CD4-positive, alpha-beta T cell treated with Interleukin-17A for 1 hour (primary cell): Measurements from ENCODE around the gene ARHGEF28.

Experiments used
- DNase-seq: peaks from one replicate; pipeline ENCODE4 v3.0.0-alpha.2; 2020

Gene ARHGEF28

DNA sequence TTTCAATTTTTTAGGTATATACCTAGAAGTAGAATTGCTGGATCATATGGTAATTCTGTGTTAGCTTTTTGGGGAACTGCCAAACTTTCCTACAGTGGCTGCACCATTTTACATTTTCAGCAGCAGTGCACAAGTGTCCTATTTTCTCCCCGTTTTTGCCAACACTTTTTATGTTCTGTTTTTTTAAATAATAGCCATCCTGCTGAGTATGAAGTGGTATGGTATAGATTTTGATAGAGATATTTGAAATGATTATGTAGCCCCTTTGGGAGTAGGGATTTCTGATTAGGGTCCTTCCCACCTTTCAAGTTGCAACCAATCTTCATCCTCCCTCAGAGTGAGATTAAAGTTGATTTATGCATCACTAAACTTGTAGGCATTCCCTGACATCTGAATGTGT lies 76.5 kb downstream of the ARHGEF28 start:
- DNase-seq: no peak

GRCh38 chr5:73702951-73703350 lies 77.0 kb downstream of the ARHGEF28 start:
- DNase-seq: no peak

- DNase-seq: no peak
Measured at GRCh38 chr5:73705364-73705763, 79.4 kb downstream of the ARHGEF28 start.

- DNase-seq: no peak
Measured at GRCh38 chr5:73706963-73707362, 81.0 kb downstream of the ARHGEF28 start.

DNA sequence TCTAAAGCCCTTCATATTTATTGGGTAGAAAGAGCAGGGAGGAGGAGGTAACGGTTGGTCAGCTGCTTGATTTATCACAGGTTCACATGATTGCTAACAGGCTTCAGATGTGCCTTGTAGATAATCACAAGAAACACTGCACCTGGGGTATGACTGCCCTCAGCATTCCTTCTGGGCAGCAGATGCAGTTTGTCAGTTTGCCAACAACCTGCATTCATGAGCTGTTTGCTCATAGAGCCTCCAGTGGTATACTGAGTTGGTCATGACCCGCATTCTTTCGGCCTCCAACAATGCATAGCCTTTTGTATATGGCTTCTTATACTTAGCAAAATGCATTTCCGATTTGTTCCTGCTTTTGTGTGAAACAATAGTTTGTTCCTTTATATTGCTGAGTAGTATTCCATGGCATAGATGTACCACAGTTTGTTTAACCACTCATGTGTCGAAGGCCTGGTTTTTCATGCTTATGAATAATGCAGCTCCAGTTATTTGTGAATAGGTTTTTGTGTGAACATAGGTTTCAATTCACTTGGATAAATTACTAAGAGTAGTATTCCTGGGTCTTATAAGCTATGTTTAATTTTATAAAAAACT lies 83.6 kb downstream of the ARHGEF28 start:
- no peak for DNase-seq

- DNase-seq: no peak
Measured at GRCh38 chr5:73716284-73716808, 90.3 kb downstream of the ARHGEF28 start.

DNA sequence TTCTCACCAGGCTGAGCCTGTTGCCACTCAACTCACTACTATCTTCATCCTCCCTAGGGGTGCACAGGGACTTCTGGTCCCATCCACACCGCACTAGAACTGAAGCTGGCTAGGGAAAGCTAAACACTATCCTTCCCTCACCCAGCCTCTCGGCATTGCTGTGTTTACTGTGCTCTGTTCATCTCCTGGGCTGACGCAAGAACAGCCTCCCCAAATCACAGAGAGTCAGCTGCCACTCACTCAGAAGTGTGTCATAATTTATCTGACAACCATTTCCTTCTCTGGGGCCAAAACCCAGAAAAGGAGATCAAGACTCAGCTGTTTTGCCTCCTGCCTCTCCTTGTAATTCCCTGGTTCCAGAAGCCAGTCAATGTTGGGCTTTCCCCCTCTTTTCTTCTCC lies 92.8 kb downstream of the ARHGEF28 start:
- no peak for DNase-seq

DNA sequence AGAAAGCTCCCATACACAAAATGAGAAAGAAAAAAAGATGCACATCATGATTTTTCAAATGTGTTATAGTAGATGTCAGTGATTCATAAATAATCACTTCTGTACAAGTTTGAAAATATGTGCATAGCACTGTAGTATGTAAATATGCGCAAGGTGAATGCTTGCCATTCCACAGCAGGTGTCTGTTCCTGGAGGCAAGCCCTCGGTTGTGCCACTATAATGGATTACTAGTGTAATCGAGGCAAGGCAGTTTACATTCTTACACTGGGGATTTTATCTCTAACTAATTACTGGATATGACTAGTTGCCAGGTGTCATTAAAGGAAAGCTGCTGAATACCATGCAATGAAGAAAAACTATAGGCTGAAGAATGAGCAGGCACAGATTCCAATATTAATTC lies 93.6 kb downstream of the ARHGEF28 start:
- DNase-seq: no peak

DNA sequence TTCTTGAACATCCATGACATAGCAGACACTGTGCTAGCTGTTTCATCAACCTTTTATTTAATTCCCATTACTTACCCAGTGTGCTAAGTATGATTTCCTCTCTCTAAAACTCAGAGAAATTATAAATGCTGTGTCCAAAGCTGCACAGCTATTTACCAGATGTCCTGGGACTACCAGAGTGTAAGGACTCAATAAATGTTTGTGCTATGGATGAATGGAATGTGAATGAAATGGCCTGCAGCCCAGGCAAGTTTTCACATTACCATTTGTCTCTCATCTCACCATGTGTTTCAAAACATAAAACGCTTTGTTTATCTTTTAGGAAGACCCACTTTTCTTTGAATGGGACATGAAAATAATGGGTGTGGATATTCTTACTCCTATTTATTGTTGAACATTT lies 96.2 kb downstream of the ARHGEF28 start:
- no peak for DNase-seq

DNA sequence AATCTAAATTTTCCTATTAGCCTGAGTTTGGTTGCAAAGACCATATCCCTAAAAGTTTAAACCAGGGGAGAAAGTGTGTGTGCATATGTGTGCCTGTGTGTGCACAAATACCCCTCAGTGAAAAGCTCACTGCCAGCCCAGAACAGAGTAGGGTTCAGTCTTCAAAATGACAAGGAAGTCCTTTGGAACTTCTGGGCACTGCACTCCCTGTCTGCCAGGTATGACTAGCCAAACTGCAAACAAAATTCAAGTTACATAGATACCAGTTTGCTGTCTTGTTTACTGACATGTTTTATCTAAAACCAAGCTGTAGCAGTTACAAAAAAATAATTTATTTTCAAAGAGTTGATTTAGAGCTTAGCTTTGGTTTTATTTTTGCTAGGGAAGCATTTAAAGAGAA lies 100.1 kb downstream of the ARHGEF28 start:
- no peak for DNase-seq

DNA sequence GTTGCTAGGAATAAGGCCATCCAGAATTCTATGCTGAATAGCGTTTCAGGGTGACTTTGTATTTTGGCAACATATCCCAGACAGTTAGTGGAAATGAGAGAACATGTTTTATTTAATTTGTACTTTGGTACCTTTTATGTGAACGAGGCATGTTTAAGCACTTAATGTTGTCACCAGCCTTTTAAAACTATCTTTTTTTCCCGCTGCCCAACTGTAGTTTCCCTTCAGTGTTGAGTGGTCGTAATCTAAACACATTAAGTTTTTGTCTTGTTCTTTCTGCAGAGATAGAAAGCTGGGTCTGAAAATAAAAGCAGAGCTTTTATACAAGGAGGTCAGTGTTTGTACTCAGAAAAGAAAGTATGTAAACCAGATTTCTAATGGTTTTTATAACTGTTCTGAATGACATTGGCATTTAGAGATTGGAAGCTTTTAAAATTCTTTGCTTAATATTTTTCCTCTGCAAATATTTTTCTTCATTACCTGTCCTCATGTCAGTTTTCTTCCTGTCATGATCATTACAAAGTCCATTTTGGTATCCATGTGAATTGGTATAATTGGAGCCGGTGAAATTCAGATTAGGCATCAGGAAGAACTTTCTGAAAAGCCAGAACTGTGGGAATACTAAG lies 100.7 kb downstream of the ARHGEF28 start:
- no peak for DNase-seq

GRCh38 chr5:73727470-73727869 lies 101.5 kb downstream of the ARHGEF28 start:
- DNase-seq: no peak

DNA sequence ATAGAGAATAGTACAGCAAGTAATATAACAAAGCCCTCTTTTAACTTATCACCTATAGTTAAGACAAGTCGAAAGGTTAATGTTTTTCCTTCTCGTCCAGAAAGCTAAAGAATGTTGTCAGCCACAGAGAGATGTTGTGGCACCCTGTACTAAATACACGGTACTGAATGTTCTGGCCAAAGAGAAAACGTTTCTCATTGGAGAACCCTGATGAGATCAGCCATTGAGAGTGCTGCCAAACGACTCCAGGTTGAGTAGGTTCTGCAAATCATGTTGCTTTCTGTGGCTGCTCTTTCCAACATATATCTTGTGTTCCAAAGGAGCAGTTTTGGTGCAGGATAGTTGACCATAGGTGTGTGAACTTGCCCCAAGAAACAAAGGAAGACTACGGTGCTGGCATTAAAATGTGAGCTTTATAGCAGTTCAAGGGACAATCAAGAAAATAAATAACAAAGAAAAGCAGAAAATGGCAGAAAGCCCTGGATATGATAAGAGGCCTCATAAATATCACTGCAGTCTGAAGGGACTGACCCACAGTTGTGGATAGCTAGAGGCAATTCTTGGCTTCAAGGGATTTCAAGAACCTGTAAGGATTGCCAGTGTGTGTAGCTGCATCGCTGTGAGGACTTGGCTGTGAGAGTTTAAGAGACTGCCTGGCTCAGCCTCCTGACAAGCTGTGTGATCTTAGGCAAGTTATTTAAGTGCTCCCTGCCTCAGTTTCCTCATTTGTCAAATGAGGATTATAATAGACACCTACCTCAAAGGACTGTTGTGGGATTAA lies 102.7 kb downstream of the ARHGEF28 start:
- DNase-seq: no peak

GRCh38 chr5:73729329-73729728 lies 103.3 kb downstream of the ARHGEF28 start:
- DNase-seq: no peak

DNA sequence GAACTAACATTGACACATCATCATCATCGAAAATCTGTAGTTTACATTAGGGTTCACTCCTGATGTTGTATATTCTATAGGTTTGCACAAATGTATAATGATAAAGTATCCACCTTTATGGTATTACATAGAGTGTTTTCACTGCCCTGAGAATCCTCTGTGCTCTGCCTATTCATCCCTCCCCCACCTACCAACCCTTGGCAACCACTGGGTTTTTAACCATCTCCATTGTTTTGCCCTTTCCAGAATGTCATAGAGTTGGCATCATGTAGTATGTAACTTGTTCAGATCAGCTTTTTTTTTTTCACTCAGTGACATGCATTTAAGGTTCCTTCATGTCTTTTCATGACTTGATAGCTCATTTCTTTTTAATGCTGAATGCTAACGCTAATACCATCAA lies 106.0 kb downstream of the ARHGEF28 start:
- DNase-seq: no peak

DNA sequence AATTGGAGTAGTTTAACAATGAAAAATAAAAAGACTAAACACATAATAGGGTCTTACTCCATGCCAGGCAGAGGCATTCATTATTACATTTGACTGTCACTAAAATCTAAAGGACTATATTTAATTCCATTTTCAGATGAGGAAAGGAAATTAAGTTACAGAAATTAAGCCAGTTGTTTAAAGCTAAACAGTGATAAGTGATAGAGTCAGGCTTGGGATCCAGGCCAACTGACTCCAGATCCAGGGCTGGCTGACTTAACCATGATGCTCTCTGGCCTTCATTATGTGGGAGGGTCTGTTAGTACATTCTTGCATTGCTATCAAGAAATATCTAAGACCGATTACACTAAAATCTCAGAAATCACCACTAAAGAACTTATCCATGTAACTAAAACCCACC lies 107.2 kb downstream of the ARHGEF28 start:
- DNase-seq: no peak

DNA sequence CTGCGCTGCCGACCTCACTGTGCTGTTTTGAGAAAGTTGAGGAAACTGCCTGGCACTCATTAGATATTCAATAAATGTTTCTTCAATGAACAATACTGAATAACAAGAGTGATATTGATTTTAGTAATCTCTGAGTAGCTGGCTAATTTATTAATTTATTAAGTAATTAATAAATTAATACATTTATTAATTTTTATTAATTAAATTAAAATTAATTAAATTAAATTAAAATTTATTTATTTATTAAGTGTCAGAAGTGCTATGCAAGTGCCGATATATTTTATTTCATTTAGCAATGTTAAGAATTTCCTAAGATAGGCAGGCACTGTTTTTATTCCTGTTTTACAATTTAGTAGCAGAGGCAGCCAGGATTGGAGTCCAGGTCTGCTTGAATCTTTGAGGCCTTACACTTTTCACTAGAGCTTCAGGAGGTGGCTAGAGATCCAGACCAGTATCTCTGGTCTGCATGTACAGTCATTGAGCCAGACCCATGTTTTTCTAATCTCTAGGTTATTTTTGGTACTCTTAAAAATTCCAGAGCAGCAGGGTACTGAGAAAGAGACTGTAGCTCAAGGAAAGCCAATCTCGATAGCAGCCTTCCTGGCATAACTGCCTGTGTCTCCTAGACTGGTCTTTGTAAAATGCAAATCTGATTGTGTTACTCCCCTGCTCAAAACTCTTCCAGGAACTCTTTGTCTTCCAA lies 109.2 kb downstream of the ARHGEF28 start:
- DNase-seq: no peak

DNA sequence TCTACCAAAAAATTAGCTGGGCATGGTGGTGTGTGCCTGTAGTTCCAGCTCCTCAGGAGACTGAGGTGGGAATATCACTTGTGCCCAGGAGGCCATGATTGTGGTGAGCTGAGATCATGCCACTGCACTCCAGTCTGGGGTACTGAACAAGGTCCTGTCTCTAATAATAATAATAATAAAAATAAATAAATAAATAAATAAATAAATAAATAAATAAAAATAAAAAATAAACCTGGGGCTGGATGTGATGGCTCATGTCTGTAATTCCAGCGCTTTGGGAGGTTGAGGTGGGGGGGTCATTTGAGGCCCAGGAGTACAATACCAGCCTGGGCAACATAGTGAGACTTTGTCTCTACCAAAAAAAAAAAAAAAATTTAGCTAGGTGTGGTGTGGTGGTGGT lies 113.7 kb downstream of the ARHGEF28 start:
- DNase-seq: no peak

DNA sequence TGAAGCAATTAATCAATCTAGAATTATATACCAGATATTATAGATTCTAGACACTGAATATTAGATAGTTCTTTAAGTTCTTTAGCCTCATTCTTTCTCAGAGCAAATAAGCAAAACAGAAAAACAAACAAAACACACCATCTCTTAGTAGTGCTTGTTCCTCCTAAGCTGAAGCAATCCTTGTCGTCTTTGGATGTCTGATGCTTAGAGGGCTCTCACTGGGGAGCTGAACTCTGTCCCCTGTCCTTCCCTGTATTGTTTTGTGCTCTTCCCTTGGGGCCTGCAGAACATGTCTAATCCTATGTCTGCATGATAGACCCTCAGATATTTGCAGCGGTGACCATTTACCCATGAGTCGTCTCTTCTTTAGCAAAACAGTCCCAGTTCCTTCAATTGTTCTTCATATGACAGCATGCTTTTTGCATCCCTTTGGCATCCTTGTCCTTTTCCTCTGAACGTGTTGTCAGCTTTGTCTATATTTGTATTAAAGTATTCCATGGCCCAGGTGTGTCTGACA lies 114.3 kb downstream of the ARHGEF28 start:
- DNase-seq: no peak

GRCh38 chr5:73743161-73743560 lies 117.2 kb downstream of the ARHGEF28 start:
- DNase-seq: no peak

GRCh38 chr5:73745836-73746235 lies 119.8 kb downstream of the ARHGEF28 start:
- DNase-seq: no peak

- no peak for DNase-seq
Measured at GRCh38 chr5:73746608-73747007, 120.6 kb downstream of the ARHGEF28 start.

- no peak for DNase-seq
Measured at GRCh38 chr5:73747696-73748380, 121.8 kb downstream of the ARHGEF28 start.
